Measurements from ENCODE around the gene DERA. TPM values are rescaled to one million over a fixed set of nuclear protein-coding genes. Genes with fewer than 3 reads are reported as not detected.

DERA gene
- total RNA-seq, 1 donor from 2014 or later = 91.2 TPM

DNA sequence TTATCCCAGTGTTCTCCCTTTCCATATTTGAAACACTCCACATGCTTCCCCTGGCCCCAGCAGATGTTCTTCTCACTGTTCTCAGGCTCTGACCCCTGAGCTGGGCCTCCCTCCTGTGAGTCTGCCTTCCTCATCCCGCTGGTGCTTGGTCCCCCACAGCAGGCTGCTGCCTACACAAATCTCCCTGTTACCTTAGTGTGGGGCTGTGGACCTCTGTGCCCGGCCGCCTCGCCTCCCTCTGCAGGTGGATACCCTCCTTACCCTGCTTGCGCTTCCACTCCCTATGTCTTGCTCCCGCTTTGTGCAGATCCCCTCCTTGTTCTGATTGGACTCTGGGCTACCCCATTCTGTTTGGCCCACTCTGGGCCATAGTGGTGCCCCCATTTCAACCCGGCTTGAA, 6.9 kb downstream of the DERA start:
- Mint-ChIP-seq H3K4me1 (peaks cover 29% of the 10 kb centered on the region), H3K27ac (peak overlapping the region; percentile 83), H3K9me3 (peaks cover 12% of the 10 kb centered on the region), H3K4me3 (peak overlapping the region; percentile 42), H3K27me3 (ENCODE audit: insufficient read depth, low read depth) (no peaks in the 10 kb centered on the region), H3K36me3 (peaks cover 21% of the 10 kb centered on the region)
- peak overlapping the region; percentile 41 for H3K4me2 ChIP-seq
- peaks cover 91% of the 10 kb centered on the region for H3K79me2 ChIP-seq (ENCODE audit: low read depth)
- H3K4me3 ChIP-seq = no peak overlapping the region
- no peaks in the 10 kb centered on the region for H3K9me3 ChIP-seq (ENCODE audit: low read depth)
- peak; percentile 18 for DNase-seq (ENCODE audit: low spot score)
- no peak overlapping the region for H3K27ac ChIP-seq
- peaks cover 32% of the 10 kb centered on the region for H3K4me1 ChIP-seq
- no peak overlapping the region for H3K9ac ChIP-seq
- no peaks in the 10 kb centered on the region for H3F3A ChIP-seq (ENCODE audit: low read depth)
- no peaks in the 10 kb centered on the region for H3K27me3 ChIP-seq
- no peak overlapping the region for H2AFZ ChIP-seq (replicated peaks)
- TF ChIP-seq CTCF (IDR thresholded peaks at IDR 0.05) (no peak), EZH2phosphoT487 (IDR thresholded peaks at IDR 0.05) (no peak), EZH2 (IDR thresholded peaks at IDR 0.05) (no peak)
- H3K36me3 ChIP-seq = no peaks in the 10 kb centered on the region
- peaks cover 48% of the 10 kb centered on the region for H4K20me1 ChIP-seq (ENCODE audit: low read depth)

DNA sequence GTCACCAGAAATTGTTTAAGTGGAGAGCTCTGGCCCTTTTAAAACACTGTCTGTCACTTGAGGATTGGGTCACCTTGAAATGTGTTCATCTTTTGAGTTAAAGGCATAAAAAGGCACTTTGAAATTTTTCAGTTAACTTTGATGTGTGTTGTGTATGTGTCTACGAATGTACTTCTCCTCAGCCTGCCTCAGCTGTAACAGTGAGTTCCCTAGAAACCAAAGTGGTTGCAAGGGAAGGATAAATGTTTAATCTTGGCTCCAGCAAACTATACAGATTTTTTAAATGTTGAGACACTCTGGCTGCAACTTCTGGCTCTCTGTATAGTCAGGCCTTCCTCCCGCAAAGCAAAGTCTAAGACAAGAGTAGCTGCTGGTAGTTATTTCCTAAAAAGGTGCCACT, 8.3 kb downstream of the DERA start:
- Histone ChIP-seq H4K20me1 (ENCODE audit: low read depth) (peaks cover 51% of the 10 kb centered on the region), H3K36me3 (no peaks in the 10 kb centered on the region), H3K4me2 (peak overlapping the region; percentile 31), H2AFZ (replicated peaks) (no peak overlapping the region), H3K4me1 (peaks cover 29% of the 10 kb centered on the region), H3K4me3 (no peak overlapping the region), H3K79me2 (ENCODE audit: low read depth) (peaks cover 91% of the 10 kb centered on the region), H3F3A (ENCODE audit: low read depth) (no peaks in the 10 kb centered on the region), H3K9me3 (ENCODE audit: low read depth) (no peaks in the 10 kb centered on the region), H3K27ac (peak overlapping the region; percentile 20), H3K9ac (no peak overlapping the region), H3K27me3 (no peaks in the 10 kb centered on the region)
- Mint-ChIP-seq H3K27me3 (ENCODE audit: insufficient read depth, low read depth) (no peaks in the 10 kb centered on the region), H3K27ac (peak overlapping the region; percentile 32), H3K36me3 (peaks cover 23% of the 10 kb centered on the region), H3K4me3 (no peak overlapping the region), H3K9me3 (peaks cover 18% of the 10 kb centered on the region), H3K4me1 (peaks cover 29% of the 10 kb centered on the region)
- no peak for TF ChIP-seq CTCF (IDR thresholded peaks at IDR 0.05)
- TF ChIP-seq EZH2 (IDR thresholded peaks at IDR 0.05) = no peak
- no peak for TF ChIP-seq EZH2phosphoT487 (IDR thresholded peaks at IDR 0.05)
- no peak for DNase-seq (ENCODE audit: low spot score)

GRCh38 chr12:15924956-15925355, 13.8 kb downstream of the DERA start:
- no peak overlapping the region for H2AFZ ChIP-seq (replicated peaks)
- peaks cover 32% of the 10 kb centered on the region for H3K4me1 Mint-ChIP-seq
- H3K27me3 ChIP-seq = no peaks in the 10 kb centered on the region
- peaks cover 31% of the 10 kb centered on the region for H3K4me1 ChIP-seq
- peaks cover 12% of the 10 kb centered on the region for H3F3A ChIP-seq (ENCODE audit: low read depth)
- no peak overlapping the region for H3K4me3 ChIP-seq
- no peak overlapping the region for H3K27ac ChIP-seq
- no peaks in the 10 kb centered on the region for H3K9me3 ChIP-seq (ENCODE audit: low read depth)
- H3K36me3 ChIP-seq = no peaks in the 10 kb centered on the region
- H3K27ac Mint-ChIP-seq = no peak overlapping the region
- no peaks in the 10 kb centered on the region for H3K27me3 Mint-ChIP-seq (ENCODE audit: insufficient read depth, low read depth)
- no peak overlapping the region for H3K9ac ChIP-seq
- H3K79me2 ChIP-seq (ENCODE audit: low read depth) = peaks cover 71% of the 10 kb centered on the region
- peaks cover 27% of the 10 kb centered on the region for H3K36me3 Mint-ChIP-seq
- H4K20me1 ChIP-seq (ENCODE audit: low read depth) = peaks cover 44% of the 10 kb centered on the region
- H3K9me3 Mint-ChIP-seq = peaks cover 28% of the 10 kb centered on the region
- H3K4me2 ChIP-seq = peak overlapping the region; percentile 24
- peak; percentile 14 for DNase-seq (ENCODE audit: low spot score)
- TF ChIP-seq EZH2 (IDR thresholded peaks at IDR 0.05) (no peak), CTCF (IDR thresholded peaks at IDR 0.05) (no peak), EZH2phosphoT487 (IDR thresholded peaks at IDR 0.05) (no peak)
- no peak overlapping the region for H3K4me3 Mint-ChIP-seq
